Measurements from ENCODE around the gene RSPH1. TPM values are rescaled to one million over a fixed set of nuclear protein-coding genes. Genes with fewer than 3 reads are reported as not detected.

The RSPH1 gene
- polyA plus RNA-seq, 10 donors: 0.16 to 0.55 (median 0.37) TPM; not detected in 3

- DNase-seq: peak in 2 of 3 donors; percentile 10 to 23
Observed at GRCh38 chr21:42467140-42467983, 28.7 kb downstream of the RSPH1 start.

GRCh38 chr21:42466700-42467099, 29.3 kb downstream of the RSPH1 start:
- no peak for DNase-seq

- DNase-seq: no peak
Observed at GRCh38 chr21:42465803-42466127, 30.3 kb downstream of the RSPH1 start.

- peak in 1 of 3 donors; percentile 37 for DNase-seq
Observed at GRCh38 chr21:42465008-42465802, 30.8 kb downstream of the RSPH1 start.

- peak in 1 of 3 donors; percentile 47 for DNase-seq
Observed at GRCh38 chr21:42463861-42464515, 32.0 kb downstream of the RSPH1 start.

- no peak for DNase-seq
Observed at GRCh38 chr21:42461881-42462877, 33.8 kb downstream of the RSPH1 start.

- DNase-seq: no peak
Observed at GRCh38 chr21:42461185-42461520, 34.9 kb downstream of the RSPH1 start.

GRCh38 chr21:42460391-42461184, 35.4 kb downstream of the RSPH1 start:
- no peak for DNase-seq

GRCh38 chr21:42459546-42460215, 36.3 kb downstream of the RSPH1 start:
- DNase-seq: no peak

- no peak for DNase-seq
Observed at GRCh38 chr21:42459082-42459460, 37.0 kb downstream of the RSPH1 start.

GRCh38 chr21:42456457-42456856, 39.6 kb downstream of the RSPH1 start:
- DNase-seq: no peak

- DNase-seq: no peak
Observed at GRCh38 chr21:42455754-42456440, 40.1 kb downstream of the RSPH1 start.

- DNase-seq: peak in 1 of 3 donors; percentile 22
Observed at GRCh38 chr21:42455196-42455595, 40.8 kb downstream of the RSPH1 start.

GRCh38 chr21:42454786-42455185, 41.2 kb downstream of the RSPH1 start:
- DNase-seq: peak in 1 of 3 donors; percentile 59

GRCh38 chr21:42453986-42454570, 41.9 kb downstream of the RSPH1 start:
- peak in 1 of 3 donors; percentile 28 for DNase-seq

GRCh38 chr21:42453224-42453985, 42.6 kb downstream of the RSPH1 start:
- DNase-seq: peak in 1 of 3 donors; percentile 75

- peak in 1 of 3 donors; percentile 48 for DNase-seq
Observed at GRCh38 chr21:42452401-42453223, 43.4 kb downstream of the RSPH1 start.

Data from muscle of back (tissue), 11 donors.